ENCODE data around the gene TINAGL1.

TINAGL1 gene

GRCh38 chr1:31549809-31550620 is 26.3 kb upstream of the TINAGL1 start:
- in situ Hi-C loops (cut with HindIII; ENCODE audit: low pct_unique_long_range_greater_than_20kb, low sequenced_read_pairs), result no loop called here
- no peak for TF ChIP-seq JUND (IDR thresholded peaks at IDR 0.05; ENCODE audit: low read depth)
- DNase-seq (ENCODE audit: low read depth in 1 of 2, low spot score in 1 of 2), result no peak

GRCh38 chr1:31551208-31551607 is 25.1 kb upstream of the TINAGL1 start:
- no peak for TF ChIP-seq JUND (IDR thresholded peaks at IDR 0.05; ENCODE audit: low read depth)
- no peak for DNase-seq (ENCODE audit: low read depth in 1 of 2, low spot score in 1 of 2)
- in situ Hi-C loops (cut with HindIII; ENCODE audit: low pct_unique_long_range_greater_than_20kb, low sequenced_read_pairs), result no loop called here

- in situ Hi-C loops (cut with HindIII; ENCODE audit: low pct_unique_long_range_greater_than_20kb, low sequenced_read_pairs), result no loop called here
Measured at GRCh38 chr1:31552489-31552888, 23.8 kb upstream of the TINAGL1 start.

GRCh38 chr1:31556481-31557006 is 19.8 kb upstream of the TINAGL1 start:
- in situ Hi-C loops (cut with HindIII; ENCODE audit: low pct_unique_long_range_greater_than_20kb, low sequenced_read_pairs), result no loop called here
- DNase-seq (ENCODE audit: low read depth in 1 of 2, low spot score in 1 of 2), result no peak
- TF ChIP-seq JUND (IDR thresholded peaks at IDR 0.05; ENCODE audit: low read depth), result no peak

More at GRCh38 chr1:31552489-31552888, 23.8 kb upstream of the TINAGL1 start:
- no peak for DNase-seq (ENCODE audit: low read depth in 1 of 2, low spot score in 1 of 2)
- no peak for TF ChIP-seq JUND (IDR thresholded peaks at IDR 0.05; ENCODE audit: low read depth)

GRCh38 chr1:31559715-31560114 is 16.6 kb upstream of the TINAGL1 start:
- no peak for TF ChIP-seq JUND (IDR thresholded peaks at IDR 0.05; ENCODE audit: low read depth)
- no peak for DNase-seq (ENCODE audit: low read depth in 1 of 2, low spot score in 1 of 2)
- in situ Hi-C loops (cut with HindIII; ENCODE audit: low pct_unique_long_range_greater_than_20kb, low sequenced_read_pairs), result no loop called here

GRCh38 chr1:31560394-31560793 is 15.9 kb upstream of the TINAGL1 start:
- TF ChIP-seq JUND (IDR thresholded peaks at IDR 0.05; ENCODE audit: low read depth), result no peak
- DNase-seq (ENCODE audit: low read depth in 1 of 2, low spot score in 1 of 2), result no peak
- in situ Hi-C loops (cut with HindIII; ENCODE audit: low pct_unique_long_range_greater_than_20kb, low sequenced_read_pairs), result no loop called here

GRCh38 chr1:31562707-31563360 is 13.5 kb upstream of the TINAGL1 start:
- DNase-seq (ENCODE audit: low read depth in 1 of 2, low spot score in 1 of 2), result peak in 1 of 2 experiments; percentile 40
- in situ Hi-C loops (cut with HindIII; ENCODE audit: low pct_unique_long_range_greater_than_20kb, low sequenced_read_pairs), result no loop called here
- TF ChIP-seq JUND (IDR thresholded peaks at IDR 0.05; ENCODE audit: low read depth), result no peak

- no peak for TF ChIP-seq JUND (IDR thresholded peaks at IDR 0.05; ENCODE audit: low read depth)
- in situ Hi-C loops (cut with HindIII; ENCODE audit: low pct_unique_long_range_greater_than_20kb, low sequenced_read_pairs), result no loop called here
- DNase-seq (ENCODE audit: low read depth in 1 of 2, low spot score in 1 of 2), result no peak
Measured at GRCh38 chr1:31564606-31564989, 11.7 kb upstream of the TINAGL1 start.

GRCh38 chr1:31567956-31568570 is 8.3 kb upstream of the TINAGL1 start:
- TF ChIP-seq JUND (IDR thresholded peaks at IDR 0.05; ENCODE audit: low read depth), result no peak
- in situ Hi-C loops (cut with HindIII; ENCODE audit: low pct_unique_long_range_greater_than_20kb, low sequenced_read_pairs), result no loop called here
- no peak for DNase-seq (ENCODE audit: low read depth in 1 of 2, low spot score in 1 of 2)

GRCh38 chr1:31568895-31569595 is 7.3 kb upstream of the TINAGL1 start:
- in situ Hi-C loops (cut with HindIII; ENCODE audit: low pct_unique_long_range_greater_than_20kb, low sequenced_read_pairs), result no loop called here
- TF ChIP-seq JUND (IDR thresholded peaks at IDR 0.05; ENCODE audit: low read depth), result no peak

GRCh38 chr1:31569596-31570173 is 6.6 kb upstream of the TINAGL1 start:
- no peak for TF ChIP-seq JUND (IDR thresholded peaks at IDR 0.05; ENCODE audit: low read depth)
- in situ Hi-C loops (cut with HindIII; ENCODE audit: low pct_unique_long_range_greater_than_20kb, low sequenced_read_pairs), result no loop called here
- DNase-seq (ENCODE audit: low read depth in 1 of 2, low spot score in 1 of 2), result no peak

More at GRCh38 chr1:31568895-31569595, 7.3 kb upstream of the TINAGL1 start:
- DNase-seq (ENCODE audit: low read depth in 1 of 2, low spot score in 1 of 2), result no peak

GRCh38 chr1:31570228-31570627 is 6.1 kb upstream of the TINAGL1 start:
- in situ Hi-C loops (cut with HindIII; ENCODE audit: low pct_unique_long_range_greater_than_20kb, low sequenced_read_pairs), result no loop called here
- DNase-seq (ENCODE audit: low read depth in 1 of 2, low spot score in 1 of 2), result no peak
- no peak for TF ChIP-seq JUND (IDR thresholded peaks at IDR 0.05; ENCODE audit: low read depth)

Data from T47D (cell line).